HK-2 (cell line): ENCODE measurements around the gene FAM241A.
"Not testable (repeated sequence)": the region's sequence is repeated elsewhere in the genome, so short reads cannot be mapped to it uniquely, and the experiment has no call there.

ENCODE experiments used
- DNase-seq: peaks from one replicate; pipeline ENCODE4 v3.0.0-alpha.2; 2018; ENCODE audit not compliant: unreplicated experiment

FAM241A gene

DNA sequence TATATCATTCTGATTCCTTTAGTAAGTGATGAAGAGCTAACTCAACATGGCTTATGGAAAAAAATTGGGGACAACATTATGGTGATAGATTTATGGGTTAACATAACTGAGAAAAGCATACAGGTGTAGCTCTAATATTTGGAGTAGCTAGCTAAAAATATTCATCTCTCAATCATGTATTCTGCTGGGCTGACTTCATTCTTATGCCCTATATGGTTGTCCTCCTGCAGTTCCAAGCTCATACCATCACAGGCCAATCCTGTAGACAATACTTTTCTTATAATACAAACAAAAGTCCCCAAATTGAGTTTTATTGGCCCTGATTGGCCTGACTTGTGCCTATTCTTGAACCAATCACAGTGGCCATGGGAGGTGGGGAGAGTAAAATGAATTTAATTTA lies 6.7 kb upstream of the FAM241A start:
- DNase-seq, result no peak

DNA sequence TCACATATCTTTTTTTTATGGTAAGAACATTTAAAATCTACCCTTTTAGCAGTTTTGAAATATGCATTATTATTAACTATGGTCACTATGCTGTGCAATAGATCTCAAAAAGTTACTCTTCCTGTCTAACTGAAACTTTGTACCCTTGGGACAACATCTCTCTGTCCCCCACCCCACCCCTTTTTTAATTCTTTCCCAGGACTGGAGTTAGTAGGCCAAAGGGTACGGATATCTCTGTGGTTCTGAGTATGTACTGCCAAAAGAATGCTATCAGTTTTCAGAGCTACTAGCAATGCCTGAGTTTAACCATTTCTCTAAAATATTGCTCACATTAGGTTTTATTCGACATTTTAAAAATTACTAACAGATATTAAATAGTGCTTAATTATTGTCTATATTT lies 4.7 kb upstream of the FAM241A start:
- DNase-seq, result no peak

DNA sequence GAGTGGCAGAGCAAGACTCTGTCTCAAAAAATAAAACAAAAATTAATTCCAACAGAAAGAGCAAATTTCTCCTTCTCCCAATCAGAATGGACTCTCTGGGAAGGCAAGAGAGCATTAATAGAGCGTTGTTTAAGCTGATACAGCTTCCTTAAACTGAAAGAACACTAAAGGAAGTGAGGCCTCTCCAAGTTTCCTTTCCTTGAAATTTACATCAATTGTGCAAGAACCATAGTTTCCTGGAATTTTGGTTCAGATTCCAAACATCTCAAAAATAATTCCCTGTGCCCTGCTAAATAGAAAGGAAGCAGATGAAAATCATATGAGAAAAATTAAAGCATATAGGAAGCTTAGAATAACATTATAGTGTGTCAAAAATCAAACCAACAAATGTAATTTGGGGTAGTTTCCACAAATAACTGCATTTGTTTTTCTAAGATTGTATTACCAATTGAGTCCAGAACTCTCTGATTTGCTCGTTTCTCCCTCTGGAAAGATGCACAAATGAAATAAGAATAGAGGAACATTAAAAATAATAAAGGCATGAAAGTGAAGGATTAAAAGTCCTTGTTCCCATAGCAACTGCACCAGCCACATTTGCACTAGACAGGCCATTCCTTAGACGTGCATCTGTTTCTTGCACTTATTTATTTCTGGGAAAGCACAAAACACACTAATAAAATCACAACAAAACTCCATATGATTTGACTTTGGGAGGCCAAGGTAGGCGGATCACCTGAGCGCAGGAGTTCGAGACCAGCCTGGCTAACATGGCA lies 3.7 kb upstream of the FAM241A start:
- DNase-seq, result no peak

DNA sequence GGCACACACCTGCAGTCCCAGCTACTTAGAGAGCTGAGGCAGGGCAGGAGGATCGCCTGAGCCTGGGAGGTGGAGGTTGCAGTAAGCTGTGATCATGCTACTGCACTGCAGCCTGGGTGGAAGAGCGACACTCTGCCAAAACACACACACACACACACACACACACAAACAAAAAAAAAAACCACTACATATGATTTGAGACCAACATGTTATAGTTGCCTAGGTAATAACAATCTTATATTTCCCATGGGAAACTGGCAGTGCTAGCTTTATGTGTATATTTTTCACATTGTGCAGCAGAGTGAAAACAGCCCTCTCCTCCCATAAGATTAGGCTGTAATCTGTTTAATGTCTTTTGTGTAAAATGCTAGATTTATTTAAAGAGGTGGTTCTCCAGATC lies 3.1 kb upstream of the FAM241A start:
- no peak for DNase-seq

DNA sequence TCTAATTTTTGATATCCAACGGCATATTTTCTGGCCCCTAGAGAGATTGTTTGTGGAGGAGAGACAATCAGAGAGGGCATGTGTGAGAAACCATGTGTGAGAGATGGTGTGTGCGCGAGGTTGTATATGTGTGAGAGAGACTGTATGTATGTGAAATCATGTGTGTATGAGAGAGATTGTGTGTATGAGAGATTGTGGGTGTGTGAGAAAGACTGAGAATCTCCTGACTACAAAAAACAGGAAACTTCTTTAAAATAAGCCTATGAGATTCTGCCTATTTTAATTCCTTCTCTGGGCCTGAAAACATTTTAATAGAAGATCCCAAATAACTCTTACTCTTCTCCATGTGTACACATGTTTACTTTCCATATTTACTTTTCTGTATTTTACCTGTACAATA lies 1.5 kb upstream of the FAM241A start:
- no peak for DNase-seq

DNA sequence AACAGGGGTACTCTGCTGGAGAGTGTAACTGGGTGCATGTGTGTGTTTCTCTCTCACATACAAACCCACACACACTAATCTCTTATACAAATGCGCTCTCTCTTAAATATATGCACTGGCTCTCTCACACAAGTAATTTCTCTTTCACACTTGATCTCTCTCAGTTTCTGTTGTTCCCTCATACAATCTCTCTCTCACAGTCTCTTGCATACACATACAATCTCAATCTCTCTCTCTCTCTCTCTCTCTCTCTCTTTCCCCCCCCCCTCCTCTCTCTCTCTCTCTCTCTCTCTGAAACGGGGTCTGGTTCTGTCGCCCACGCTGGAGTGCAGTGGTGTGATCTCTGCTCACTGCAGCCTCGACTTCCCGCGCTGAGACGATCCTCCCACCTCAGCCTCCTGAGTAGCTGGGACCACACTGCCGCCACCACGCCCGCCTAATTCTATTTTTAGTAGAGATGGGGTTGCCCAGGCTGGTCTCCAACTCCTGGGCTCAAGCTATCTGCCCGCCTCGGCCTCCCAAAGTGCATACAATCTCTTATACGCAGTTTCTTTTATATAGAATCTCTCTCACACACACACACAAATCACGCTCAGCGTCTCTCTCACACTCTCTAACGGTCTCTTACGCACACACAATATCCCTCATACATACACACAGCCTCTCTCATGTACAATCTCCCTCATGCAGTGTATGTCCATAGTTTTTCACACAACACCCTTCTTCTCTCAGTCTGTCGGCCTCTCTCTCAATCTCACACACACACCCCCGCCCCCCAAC lies 518 bp upstream of the FAM241A start:
- DNase-seq, result no peak

DNA sequence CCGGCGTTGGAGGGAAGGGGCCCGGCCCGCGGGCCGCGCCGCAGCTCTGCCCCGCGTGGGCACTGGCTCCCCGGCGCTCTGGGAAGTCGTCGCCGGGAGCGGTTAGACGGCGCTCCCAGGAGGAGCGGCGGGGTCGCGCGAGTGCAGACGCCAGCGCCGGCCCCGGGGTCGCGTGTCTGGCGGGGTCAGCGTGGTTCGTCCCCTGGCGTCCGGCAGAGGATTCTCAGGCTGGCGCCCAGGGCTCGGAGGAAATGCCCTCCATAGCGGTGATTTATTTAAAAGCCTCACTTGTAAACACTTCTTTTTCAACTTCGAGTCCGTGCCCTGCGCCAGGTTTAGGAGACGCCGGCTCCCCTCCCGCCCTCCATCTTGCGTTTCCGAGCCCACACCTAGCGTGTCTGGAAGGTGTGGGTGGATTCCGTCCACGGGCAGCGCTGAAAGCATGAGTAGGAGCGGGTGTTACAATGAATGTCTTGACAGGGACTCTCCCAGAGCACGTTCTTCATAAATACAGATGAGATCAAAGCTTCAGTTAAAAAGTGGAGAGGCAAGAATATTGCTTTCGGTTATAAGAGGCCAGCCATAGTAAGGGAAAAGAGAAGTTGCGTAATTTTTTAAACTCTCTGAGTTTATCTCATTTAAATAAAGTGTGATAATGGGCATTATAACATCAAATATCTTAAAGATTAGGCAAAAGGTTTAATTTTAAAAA lies 692 bp downstream of the FAM241A start:
- DNase-seq, result peak; percentile 54

DNA sequence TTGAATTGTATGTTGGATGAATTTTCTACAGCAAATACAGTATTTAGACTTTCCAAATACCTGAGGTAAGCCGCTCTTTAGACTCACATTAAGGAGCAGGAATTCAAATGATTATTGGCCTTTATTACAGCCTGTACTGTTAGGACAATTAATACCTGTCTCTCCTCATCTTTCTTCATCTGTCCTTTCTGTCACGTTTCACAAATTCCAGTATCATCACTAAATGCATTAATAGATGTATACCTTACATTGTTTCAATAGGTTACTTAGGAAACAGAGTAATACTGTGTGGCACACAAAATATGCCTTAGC lies 1.2 kb downstream of the FAM241A start:
- no peak for DNase-seq

DNA sequence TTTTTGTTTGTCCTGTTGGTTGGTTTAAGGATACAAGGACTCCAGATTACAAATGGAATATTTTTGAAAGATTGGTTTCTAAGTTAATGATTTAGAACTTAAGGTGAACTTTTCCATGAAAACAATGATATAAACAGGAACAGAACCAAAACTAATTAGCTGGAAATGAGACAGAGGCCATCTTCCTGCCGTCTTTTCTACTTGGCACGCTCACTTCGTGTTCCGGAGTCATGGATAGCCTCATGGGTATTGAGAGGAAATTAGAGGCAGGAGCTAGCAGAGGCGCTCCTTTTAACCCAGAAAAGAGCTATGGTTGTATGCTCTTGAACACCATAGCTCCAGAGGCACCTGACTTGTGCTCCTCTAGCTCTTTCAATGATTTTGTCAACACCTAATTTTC lies 2.4 kb downstream of the FAM241A start:
- DNase-seq, result no peak

DNA sequence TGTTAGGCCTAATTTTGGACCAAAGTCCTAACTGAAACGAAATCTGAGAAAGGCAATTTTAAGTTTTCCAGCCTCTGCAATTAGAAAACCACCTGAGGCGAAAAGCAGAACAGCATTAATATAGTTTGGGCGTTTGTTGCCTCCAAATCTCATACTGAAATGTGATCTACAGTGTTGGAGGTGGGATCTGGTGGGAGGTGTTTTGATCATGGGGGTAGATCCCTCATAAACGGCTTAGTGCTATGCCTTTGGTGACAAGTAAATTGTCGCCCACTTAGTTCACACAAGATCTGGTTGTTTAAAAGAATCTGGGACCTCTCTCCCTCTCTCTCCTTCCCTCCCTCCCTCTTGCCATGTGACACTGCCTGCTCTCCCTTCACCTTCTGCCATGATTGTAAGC lies 5.7 kb downstream of the FAM241A start:
- no peak for DNase-seq

DNA sequence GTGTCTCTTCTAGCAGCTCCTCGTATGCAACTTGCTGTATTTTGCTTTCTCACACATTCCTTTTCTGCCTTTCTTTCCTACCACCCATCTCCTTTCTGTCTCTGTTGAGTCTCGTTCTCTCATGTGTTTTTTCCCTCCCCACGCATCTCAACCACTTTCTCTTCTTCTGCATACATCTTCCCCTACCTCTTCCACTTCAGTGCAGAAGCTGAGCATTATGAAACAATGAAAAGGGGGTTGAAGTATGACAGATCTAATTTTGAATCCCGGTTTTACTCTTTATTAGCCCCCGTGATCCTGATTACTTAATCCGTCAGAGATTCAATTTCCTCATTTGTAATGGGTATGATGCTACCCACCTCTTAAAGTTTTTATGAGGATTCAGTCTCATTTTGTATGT lies 7.3 kb downstream of the FAM241A start:
- DNase-seq, result no peak

DNA sequence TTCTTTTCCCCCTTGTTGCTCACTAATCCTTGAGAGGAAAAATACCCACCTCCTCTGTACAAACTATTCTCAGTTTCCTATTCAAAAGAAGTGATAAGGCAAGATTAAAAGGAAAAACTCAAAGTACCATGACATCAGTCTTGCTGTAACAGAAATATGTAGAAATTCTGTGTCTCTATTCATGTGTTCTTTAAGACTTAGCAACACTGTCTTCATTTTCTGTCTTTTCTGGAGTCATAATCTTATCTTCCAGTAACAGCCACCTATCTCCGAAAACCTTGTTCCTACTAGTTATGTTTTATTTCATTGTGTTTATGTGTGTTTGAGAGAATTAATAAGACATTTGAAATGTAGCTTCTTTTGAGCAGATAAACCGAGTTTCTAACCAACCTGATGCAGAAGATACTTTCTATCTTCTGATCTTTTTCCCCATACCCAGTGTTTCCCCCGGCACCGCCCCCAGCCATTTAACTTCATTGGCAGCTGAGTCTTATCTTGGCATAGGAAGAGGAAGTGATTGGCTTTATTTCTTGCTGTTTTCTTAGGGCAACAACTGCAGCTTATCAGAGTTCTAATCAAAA lies 8.0 kb downstream of the FAM241A start:
- DNase-seq, result no peak

DNA sequence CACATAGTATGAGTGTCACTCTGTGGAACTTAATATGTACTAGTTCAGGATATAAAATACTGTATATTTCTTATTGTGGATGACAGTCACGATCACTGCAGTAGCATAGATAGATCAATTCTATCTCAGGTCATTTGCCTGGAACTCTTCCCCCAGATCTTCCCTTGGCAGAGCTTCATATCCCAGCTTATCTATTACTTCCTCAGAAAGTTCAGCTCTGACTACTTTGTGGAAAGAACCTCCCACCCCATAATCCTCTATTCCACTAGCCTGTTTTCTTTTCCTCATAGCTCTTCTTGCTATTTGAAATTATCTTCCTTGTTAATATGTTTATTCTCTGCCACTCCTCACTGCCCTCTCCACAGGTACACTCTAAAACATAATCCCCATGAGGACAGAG lies 10.9 kb downstream of the FAM241A start:
- DNase-seq, result no peak

DNA sequence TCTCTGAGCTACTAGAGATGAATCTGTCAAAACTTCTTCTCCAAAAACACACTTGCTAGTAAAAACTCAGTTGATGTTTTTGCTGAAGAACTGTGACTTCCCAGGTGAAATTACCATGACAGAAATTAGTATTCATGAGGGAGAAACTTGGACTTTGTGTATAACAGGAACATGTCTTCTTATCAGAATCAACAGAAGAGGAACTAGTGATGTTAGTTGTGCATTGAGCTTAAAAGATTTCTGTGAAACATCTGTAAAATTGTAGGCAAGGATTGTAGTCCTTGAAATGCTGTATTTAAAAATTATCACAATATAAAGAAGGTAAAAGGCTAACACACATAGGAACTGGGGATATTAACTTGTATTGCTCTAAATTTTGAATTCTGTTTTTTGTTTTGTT lies 11.3 kb downstream of the FAM241A start:
- DNase-seq, result no peak

DNA sequence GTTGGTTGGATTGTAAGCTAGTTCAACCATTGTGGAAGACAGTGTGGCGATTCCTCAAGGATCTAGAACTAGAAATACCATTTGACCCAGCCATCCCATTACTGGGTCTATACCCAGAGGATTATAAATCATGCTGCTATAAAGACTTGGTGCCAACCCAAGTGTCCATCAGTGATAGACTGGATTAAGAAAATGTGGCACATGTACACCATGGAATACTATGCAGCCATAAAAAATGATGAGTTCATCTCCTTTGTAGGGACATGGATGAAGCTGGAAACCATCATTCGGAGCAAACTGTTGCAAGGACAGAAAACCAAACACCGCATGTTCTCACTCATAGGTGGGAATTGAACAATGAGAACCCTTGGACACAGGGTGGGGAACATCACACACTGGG lies 18.5 kb downstream of the FAM241A start:
- not testable (repeated sequence) for DNase-seq

DNA sequence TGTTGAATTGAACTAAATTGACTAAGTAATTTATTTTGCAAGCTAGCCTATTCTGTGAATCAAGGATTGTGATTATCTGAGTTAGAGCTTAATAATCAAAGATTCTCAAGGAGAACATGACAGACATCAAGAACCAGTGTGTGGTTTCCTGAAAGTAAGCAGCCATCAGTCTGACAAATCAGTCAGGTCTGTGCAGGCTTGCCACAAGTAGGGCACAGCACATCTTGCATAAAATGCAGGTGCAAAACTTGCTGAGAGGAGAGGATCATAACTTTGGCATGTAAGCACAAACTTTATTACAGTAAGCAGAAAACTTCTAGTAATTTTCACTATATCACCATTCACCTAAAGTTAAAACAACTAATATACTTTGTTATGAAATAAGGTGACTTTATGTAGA lies 22.5 kb downstream of the FAM241A start:
- no peak for DNase-seq

DNA sequence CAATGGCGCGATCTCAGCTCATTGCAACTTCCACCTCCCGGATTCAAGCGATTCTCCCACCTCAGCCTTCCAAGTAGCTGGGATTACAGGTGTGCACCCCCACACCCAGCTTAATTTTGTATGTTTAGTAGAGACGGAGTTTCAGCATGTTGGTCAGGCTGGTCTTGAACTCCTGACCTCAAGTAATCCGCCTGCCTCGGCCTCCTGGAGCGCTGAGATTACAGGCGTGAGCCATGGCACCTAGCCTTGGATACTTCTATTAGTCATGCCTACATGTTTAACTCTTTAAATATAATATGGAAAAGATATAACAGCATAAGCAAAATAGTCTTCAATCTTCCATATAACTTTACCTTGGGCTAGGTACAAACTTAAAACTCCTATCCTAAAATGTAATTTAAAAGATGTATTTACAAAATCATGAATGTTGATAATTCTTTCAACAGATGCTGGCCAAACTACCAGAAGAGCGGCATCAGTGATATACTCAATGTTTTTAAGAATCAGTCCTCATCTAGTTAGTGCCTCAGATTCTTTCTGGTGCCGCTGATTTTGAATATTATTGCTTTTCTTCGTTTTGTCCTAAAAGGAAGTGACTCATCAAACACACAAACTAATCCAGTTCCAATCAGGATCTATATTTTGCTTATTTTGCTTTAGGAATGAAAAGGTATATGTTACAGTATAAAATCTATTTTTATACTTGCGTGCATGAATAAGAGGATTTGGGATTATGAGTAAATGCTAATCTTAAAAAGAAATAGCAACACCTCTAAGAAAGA lies 23.7 kb downstream of the FAM241A start:
- DNase-seq, result no peak

DNA sequence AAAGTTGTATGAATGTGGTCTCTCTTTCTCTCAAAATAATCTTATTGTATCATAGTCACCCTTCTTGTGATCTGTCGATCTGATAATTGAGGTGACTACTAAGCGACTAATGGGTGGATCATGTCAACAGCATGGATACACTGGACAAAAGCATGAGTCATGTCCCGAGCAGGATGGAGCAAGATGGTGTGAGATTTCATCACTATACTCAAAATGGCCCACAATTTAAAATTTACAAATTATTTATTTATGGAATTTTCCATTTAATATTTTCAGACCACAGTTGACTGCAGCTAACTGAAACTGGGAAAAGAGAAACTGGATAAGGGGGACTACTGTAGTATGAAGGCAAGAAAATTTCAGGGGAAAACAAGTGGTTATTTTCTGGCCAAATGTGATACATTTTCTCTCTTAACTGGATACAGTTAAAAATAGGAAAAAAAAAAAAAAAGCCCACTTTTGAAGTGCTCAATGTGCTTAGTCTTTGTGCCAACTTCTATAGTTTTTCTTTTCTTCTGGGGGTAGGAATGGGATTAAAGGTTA lies 25.3 kb downstream of the FAM241A start:
- peak; percentile 23 for DNase-seq

DNA sequence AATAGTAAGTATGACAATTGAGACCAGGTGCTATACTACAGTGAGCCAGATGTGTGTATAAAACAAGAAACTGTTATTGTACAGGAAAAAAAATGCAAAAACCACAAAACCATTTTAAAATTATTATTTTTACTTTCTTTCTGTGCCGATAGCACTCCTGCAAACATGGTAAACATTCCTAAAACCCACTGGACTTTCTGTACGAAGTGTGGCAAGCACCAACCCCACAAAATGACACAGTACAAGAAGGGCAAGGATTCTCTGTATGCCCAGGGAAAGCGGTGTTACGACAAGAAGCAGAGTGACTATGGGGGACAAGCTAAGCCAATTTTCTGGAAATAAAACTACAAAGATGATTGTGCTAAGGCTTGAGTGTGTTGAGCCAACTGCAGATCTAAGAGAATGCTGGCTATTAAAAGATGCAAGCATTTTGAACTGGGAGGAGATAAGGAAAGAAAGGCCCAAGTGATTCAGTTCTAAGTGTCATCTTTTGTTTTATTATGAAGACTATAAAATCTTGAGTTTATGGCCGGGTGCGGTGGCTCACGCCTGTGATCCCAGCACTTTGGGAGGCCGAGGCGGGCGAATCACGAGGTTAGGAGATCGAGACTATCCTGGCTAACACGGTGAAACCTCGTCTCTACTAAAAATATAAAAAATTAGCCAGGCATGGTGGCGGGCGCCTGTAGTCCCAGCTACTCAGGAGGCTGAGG lies 26.0 kb downstream of the FAM241A start:
- not testable (repeated sequence) for DNase-seq

DNA sequence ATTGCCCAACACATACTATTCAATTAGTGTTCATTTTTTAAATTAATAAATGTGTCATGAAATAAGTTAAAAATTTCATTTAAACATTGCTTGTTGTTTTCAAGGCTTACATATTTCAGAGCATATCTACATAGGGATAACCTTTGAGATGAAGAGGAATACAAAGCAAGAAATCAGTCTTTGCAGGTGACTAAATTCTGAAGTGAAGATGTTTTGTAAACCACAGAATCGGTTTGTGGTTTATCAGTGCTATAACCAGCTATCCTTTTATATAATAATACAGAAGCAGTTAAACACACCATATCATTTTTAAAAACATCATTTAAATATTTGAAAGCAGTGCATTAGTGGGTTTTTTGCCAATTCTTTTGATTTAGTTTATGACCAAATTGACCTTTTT lies 26.9 kb downstream of the FAM241A start:
- DNase-seq, result no peak
